HG03342 (cell line): ENCODE measurements around the gene PTCSC3.

ENCODE experiments used
- ATAC-seq: cut with Tn5 transposase; IDR thresholded peaks from one replicate; pipeline ENCODE4 v1.9.1; 2021; ENCODE audit warnings: mild to moderate bottlenecking, moderate library complexity; ENCODE audit not compliant: unreplicated experiment

Gene PTCSC3

GRCh38 chr14:36176524-36176923, at the start of gene PTCSC3:
PTCSC3 (minus strand) TSS chr14:36176722.
- no peak for ATAC-seq

DNA sequence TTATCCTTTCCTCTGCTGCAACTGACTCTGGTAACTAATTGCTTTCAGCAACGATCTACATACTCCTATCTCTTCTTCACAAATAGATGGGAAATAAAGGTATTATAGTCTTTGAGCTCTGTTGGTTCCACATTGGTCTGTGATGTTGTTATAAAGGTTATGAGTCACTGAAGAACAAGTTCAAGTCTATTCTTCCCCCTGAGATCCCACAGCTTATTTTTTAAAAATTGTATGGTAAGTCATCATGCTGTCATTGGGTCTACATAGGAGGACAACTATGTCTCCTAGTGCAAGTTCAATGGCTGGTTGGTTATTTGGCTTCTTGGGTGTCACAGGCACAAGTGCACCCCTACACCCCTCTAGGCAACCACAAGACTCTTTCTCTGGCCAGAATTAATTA, 49.6 kb upstream of the PTCSC3 start:
- ATAC-seq: no peak

DNA sequence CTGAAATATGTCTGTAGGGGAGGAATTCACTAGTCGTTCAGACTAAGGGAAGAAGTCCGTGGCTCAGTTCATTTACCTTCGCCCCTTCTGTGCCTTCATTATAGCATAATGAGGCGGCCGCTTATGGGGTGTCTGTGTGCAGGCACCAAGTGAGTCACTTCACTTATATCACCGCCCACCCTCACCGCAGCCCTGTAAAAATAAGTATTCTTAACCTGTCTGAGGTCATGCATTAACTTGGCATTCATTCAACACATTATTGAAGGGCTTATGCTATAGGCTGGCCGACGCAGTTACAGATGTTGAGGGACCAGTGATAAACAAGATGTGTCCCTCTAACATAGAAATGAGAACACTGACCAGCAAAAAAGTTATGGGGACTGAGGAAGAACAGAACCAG, 47.7 kb upstream of the PTCSC3 start:
- no peak for ATAC-seq

GRCh38 chr14:36223558-36223957, 47.0 kb upstream of the PTCSC3 start:
- no peak for ATAC-seq

GRCh38 chr14:36222952-36223468, 46.5 kb upstream of the PTCSC3 start:
- ATAC-seq: no peak

DNA sequence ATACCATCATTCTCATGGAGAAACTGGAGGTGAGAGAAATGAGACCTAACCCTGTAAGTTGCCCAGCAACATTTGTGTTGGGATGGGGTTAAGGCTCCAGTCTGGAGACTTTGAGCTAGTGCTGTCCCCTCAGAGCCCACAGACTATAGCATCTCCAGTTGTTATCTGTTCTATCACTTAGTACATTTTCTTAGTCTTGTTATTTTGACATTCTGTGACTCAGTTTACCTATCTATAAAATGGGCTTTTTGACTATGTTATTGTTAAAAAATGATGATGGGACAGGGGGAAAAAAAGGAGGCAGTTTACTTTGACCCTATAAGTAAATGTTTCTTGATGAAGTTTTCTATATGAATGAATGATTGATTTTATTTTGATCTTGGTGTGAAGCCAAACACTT, 45.8 kb upstream of the PTCSC3 start:
- ATAC-seq: no peak

- ATAC-seq: no peak
Measured at GRCh38 chr14:36221112-36221511, 44.6 kb upstream of the PTCSC3 start.

DNA sequence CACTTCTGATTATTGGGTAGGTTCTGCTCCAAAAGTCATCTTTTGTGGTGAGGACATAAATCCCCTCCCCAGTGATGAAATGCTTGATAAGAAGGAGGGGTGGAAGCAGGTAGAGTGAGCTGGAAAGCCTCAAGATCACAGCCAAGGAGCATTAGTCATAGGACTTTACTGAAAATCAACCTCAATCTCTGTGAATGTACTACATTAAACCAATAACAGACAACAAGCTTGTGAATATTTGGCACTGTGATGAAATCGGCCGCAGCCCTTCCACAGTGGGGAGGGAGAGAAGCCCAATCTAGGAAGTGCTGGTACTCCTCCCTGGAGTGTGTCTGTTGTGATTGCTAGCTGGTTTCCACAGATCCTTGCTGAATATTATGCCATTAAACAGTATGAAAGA, 41.2 kb upstream of the PTCSC3 start:
- no peak for ATAC-seq

- no peak for ATAC-seq
Measured at GRCh38 chr14:36217027-36217426, 40.5 kb upstream of the PTCSC3 start.

GRCh38 chr14:36215217-36215598, 38.7 kb upstream of the PTCSC3 start:
- no peak for ATAC-seq

- ATAC-seq: no peak
Measured at GRCh38 chr14:36214476-36215216, 38.1 kb upstream of the PTCSC3 start.

- no peak for ATAC-seq
Measured at GRCh38 chr14:36212987-36213386, 36.5 kb upstream of the PTCSC3 start.

DNA sequence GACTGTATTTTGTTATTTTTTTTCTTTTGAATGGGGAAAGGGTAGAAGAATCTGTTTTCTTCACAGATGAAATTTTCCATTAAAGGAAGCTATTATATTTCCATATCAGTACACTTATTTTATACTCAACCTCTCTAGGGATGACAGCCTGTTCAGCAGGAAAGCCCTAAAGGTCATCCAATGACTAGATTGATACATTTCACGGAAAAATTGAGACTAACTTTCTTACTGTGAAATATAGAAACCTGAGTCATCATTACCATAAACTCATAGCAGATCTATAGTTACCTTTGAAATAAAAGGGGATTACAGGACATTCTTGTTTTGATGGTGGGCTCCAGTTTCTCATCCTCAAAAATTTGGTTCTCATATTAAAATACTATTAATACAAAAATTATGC, 36.1 kb upstream of the PTCSC3 start:
- no peak for ATAC-seq

DNA sequence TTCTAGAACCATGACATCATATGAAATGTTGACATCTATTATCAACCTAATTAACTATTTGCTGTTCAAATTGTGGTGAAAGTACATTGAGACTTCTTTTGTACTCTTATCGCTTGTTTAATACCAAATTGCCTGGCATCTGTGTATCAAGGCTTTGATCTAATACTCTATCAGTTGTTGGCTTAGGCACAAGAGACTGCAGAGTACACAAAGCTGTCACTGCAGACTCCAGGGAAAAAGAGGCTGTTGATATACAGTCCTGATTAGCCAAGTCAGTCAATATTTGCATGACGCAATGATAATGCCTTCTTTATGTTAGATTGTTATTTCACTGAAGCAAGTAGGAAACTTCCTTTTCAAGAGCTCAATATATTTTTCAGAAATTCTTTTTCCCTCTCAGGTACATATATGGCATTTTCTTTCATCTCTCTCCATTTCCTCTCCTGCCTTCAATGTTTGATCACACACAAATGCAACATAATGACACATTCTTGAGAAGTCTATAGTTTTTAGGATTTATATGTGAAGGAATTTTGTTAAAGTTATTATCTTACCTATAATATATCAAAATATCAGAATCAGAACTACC, 32.3 kb upstream of the PTCSC3 start:
- no peak for ATAC-seq

DNA sequence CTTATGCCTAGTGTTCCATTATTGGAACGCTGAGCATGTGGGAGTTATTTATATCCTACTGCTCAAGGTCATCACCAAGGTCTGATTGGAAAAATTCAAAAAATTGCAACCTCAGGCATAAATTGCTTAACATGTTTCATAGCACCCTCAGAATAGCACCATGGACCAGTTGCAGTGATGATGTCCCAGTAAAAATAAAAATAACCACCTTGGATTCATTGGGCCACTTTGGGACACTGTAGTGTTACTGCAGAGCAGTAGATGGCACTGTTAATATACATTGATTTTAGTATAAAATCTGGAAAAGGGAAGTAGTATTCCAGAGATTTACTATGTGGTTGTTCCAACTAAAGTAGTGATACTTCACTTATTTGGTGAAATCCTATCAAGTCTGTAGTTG, 31.0 kb upstream of the PTCSC3 start:
- no peak for ATAC-seq

DNA sequence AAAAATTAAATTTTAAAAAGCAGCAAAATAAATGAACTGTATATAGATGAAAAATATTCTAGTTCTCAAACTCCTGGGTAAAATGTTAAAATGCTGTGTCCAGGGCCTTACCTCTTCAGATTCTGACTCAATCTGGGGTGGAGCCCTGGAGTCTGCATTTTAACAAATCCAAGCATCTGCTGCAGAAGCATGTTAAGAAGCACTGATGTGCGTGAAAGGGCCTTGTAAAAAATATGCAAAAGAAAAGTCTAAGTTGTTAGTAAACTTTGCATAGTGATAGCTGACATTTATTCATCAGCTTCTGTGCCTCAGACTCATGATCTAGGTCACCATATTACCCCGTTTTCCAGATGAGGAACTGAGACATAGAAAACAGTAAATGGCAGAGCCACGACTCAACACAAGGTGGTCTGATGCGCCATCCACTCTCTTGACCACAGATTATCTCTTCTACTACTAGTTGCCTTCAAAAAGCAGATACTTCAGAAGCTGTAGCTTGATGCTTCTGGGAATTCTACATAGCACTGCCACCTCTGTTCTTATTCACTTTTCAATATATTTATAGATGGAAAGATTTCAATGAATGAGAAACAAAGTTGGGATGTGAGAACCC, 28.0 kb upstream of the PTCSC3 start:
- no peak for ATAC-seq

GRCh38 chr14:36198378-36198777, 21.9 kb upstream of the PTCSC3 start:
- ATAC-seq: no peak

GRCh38 chr14:36194663-36195062, 18.1 kb upstream of the PTCSC3 start:
- ATAC-seq: no peak

- ATAC-seq: no peak
Measured at GRCh38 chr14:36192530-36192929, 16.0 kb upstream of the PTCSC3 start.

DNA sequence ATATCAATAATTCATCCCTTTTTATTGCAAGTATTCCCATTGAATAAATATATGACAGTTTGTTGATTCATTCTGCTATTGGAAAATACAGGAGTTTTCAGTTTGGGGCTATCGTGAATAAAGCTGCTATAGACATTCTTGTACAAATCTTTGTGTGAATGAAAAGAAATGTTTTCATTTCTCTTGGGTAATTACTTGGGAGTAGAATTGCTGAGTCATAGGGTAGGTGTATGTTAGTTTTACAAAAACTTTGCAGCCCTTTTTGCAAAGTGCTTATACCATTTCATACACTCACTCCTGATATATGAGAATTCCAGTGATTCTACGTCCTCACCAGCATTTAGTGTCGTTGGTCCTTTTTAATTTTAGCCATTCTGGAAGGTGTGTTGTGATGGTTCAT, 6.9 kb upstream of the PTCSC3 start:
- ATAC-seq: no peak

- ATAC-seq: no peak
Measured at GRCh38 chr14:36181417-36181816, 4.9 kb upstream of the PTCSC3 start.

GRCh38 chr14:36177489-36177888, 967 bp upstream of the PTCSC3 start:
- no peak for ATAC-seq
